ENCODE data around the gene SLC5A1.

DNA sequence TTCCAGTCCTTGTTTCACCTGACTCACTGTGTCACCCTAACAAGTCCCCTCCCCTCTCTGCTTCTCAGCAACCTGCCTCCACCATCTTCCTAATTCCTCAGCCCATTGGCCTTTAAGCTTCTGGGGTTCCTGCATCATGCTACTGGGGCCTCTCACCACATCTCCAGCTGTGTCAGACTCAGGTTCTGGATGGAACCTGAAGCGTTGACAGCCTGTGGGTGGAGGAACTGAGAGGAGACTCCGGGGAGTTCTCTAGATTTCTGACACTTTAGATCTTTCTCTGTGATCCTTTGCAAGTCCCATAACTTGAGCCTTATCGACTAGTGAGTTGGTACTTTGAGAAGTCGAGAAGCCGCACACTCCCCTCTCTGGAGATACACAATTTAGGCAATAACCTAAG, 11.6 kb upstream of the SLC5A1 start:
- TF ChIP-seq CTCF (IDR thresholded peaks at IDR 0.05 in 4 of 5, conservative IDR thresholded peaks at IDR 0.05 in 1 of 5) (no peak), POLR2A (IDR thresholded peaks at IDR 0.05) (no peak)

All from gastrocnemius medialis (tissue), 4 donors.